Measurements from ENCODE around the gene CHAT.

Gene CHAT

GRCh38 chr10:49620841-49621378 lies 7.1 kb downstream of the CHAT start:
- Histone ChIP-seq H3K9me3 (replicated peaks in 1 of 11) (no peaks in the 10 kb centered on the region), H3K27ac (no peak overlapping the region), H3K4me2 (no peak overlapping the region), H3K9ac (no peak overlapping the region), H3K36me3 (no peaks in the 10 kb centered on the region), H3K4me1 (peaks cover 0 to 4% (median 0%) of the 10 kb centered on the region in 10 experiments; a peak in 3 of 20 replicates), H3K27me3 (peaks cover 0 to 8% (median 4%) of the 10 kb centered on the region in 11 experiments; a peak in 12 of 22 replicates), H4K20me1 (peaks cover 0 to 6% (median 0%) of the 10 kb centered on the region in 11 experiments; a peak in 2 of 22 replicates), H3K4me3 (no peak overlapping the region)
- TF ChIP-seq Cebpa-rat (IDR thresholded peaks at IDR 0.05) = no peak

- Histone ChIP-seq H3K4me3 (no peak overlapping the region), H3K36me3 (no peaks in the 10 kb centered on the region), H3K4me1 (peaks cover 0 to 4% (median 0%) of the 10 kb centered on the region in 10 experiments; a peak in 3 of 20 replicates), H3K4me2 (no peak overlapping the region), H4K20me1 (peaks cover 0 to 6% (median 0%) of the 10 kb centered on the region in 11 experiments; a peak in 2 of 22 replicates), H3K9ac (no peak overlapping the region), H3K27me3 (peaks cover 0 to 2% (median 0%) of the 10 kb centered on the region in 11 experiments; a peak in 3 of 22 replicates), H3K9me3 (replicated peaks in 1 of 11) (no peaks in the 10 kb centered on the region), H3K27ac (no peak overlapping the region)
- no peak for TF ChIP-seq Cebpa-rat (IDR thresholded peaks at IDR 0.05)
Measured at GRCh38 chr10:49621561-49621960, 7.7 kb downstream of the CHAT start.

- Histone ChIP-seq H3K4me1 (peaks cover 0 to 4% (median 0%) of the 10 kb centered on the region in 10 experiments; a peak in 3 of 20 replicates), H3K36me3 (no peaks in the 10 kb centered on the region), H3K9ac (no peak overlapping the region), H4K20me1 (peaks cover 0 to 6% (median 0%) of the 10 kb centered on the region in 11 experiments; a peak in 2 of 22 replicates), H3K27me3 (no peaks in the 10 kb centered on the region), H3K27ac (no peak overlapping the region), H3K4me2 (no peak overlapping the region), H3K9me3 (replicated peaks in 1 of 11) (no peaks in the 10 kb centered on the region), H3K4me3 (no peak overlapping the region)
- no peak for TF ChIP-seq Cebpa-rat (IDR thresholded peaks at IDR 0.05)
Measured at GRCh38 chr10:49622426-49623425, 8.9 kb downstream of the CHAT start.

- Histone ChIP-seq H3K4me3 (no peak overlapping the region), H3K27ac (no peak overlapping the region), H3K9me3 (replicated peaks in 1 of 11) (no peaks in the 10 kb centered on the region), H3K4me1 (peaks cover 0 to 4% (median 0%) of the 10 kb centered on the region in 10 experiments; a peak in 3 of 20 replicates), H3K4me2 (no peak overlapping the region), H3K36me3 (no peaks in the 10 kb centered on the region), H3K9ac (no peak overlapping the region), H3K27me3 (no peaks in the 10 kb centered on the region), H4K20me1 (peaks cover 0 to 6% (median 0%) of the 10 kb centered on the region in 11 experiments; a peak in 1 of 22 replicates)
- TF ChIP-seq Cebpa-rat (IDR thresholded peaks at IDR 0.05) = no peak
Measured at GRCh38 chr10:49624629-49625028, 10.8 kb downstream of the CHAT start.

GRCh38 chr10:49625411-49625810 lies 11.6 kb downstream of the CHAT start:
- H3K9me3 ChIP-seq (replicated peaks in 1 of 11) = no peaks in the 10 kb centered on the region
- no peak overlapping the region for H3K27ac ChIP-seq
- no peak overlapping the region for H3K4me2 ChIP-seq
- H3K4me1 ChIP-seq = peaks cover 0 to 4% (median 0%) of the 10 kb centered on the region in 10 experiments; a peak in 3 of 20 replicates
- H3K4me3 ChIP-seq = no peak overlapping the region
- no peaks in the 10 kb centered on the region for H3K36me3 ChIP-seq
- H4K20me1 ChIP-seq = peaks cover 0 to 5% (median 0%) of the 10 kb centered on the region in 11 experiments; a peak in 1 of 22 replicates
- no peak for TF ChIP-seq Cebpa-rat (IDR thresholded peaks at IDR 0.05)
- no peaks in the 10 kb centered on the region for H3K27me3 ChIP-seq
- H3K9ac ChIP-seq = no peak overlapping the region

GRCh38 chr10:49627038-49627437 lies 13.2 kb downstream of the CHAT start:
- Histone ChIP-seq H3K9me3 (replicated peaks in 1 of 11) (no peaks in the 10 kb centered on the region), H3K4me1 (peaks cover 0 to 4% (median 0%) of the 10 kb centered on the region in 10 experiments; a peak in 3 of 20 replicates), H3K4me2 (no peak overlapping the region), H3K27ac (no peak overlapping the region), H3K4me3 (no peak overlapping the region), H3K9ac (no peak overlapping the region), H3K27me3 (no peaks in the 10 kb centered on the region), H4K20me1 (no peaks in the 10 kb centered on the region), H3K36me3 (no peaks in the 10 kb centered on the region)
- TF ChIP-seq Cebpa-rat (IDR thresholded peaks at IDR 0.05) = no peak

GRCh38 chr10:49627644-49628247 lies 13.9 kb downstream of the CHAT start:
- H3K4me3 ChIP-seq = no peak overlapping the region
- no peaks in the 10 kb centered on the region for H3K9me3 ChIP-seq (replicated peaks in 1 of 11)
- no peaks in the 10 kb centered on the region for H3K36me3 ChIP-seq
- no peak overlapping the region for H3K9ac ChIP-seq
- H3K27ac ChIP-seq = no peak overlapping the region
- H3K4me2 ChIP-seq = no peak overlapping the region
- no peaks in the 10 kb centered on the region for H4K20me1 ChIP-seq
- TF ChIP-seq Cebpa-rat (IDR thresholded peaks at IDR 0.05) = no peak
- no peaks in the 10 kb centered on the region for H3K27me3 ChIP-seq
- H3K4me1 ChIP-seq = peaks cover 0 to 4% (median 0%) of the 10 kb centered on the region in 10 experiments; a peak in 2 of 20 replicates

GRCh38 chr10:49628599-49628998 lies 14.8 kb downstream of the CHAT start:
- peaks cover 0 to 5% (median 0%) of the 10 kb centered on the region in 10 experiments; a peak in 3 of 20 replicates for H3K4me1 ChIP-seq
- H3K9me3 ChIP-seq (replicated peaks in 1 of 11) = no peaks in the 10 kb centered on the region
- H3K4me3 ChIP-seq = no peak overlapping the region
- no peak for TF ChIP-seq Cebpa-rat (IDR thresholded peaks at IDR 0.05)
- no peak overlapping the region for H3K4me2 ChIP-seq
- no peak overlapping the region for H3K9ac ChIP-seq
- H4K20me1 ChIP-seq = no peaks in the 10 kb centered on the region
- H3K27ac ChIP-seq = no peak overlapping the region
- no peaks in the 10 kb centered on the region for H3K27me3 ChIP-seq
- no peaks in the 10 kb centered on the region for H3K36me3 ChIP-seq

GRCh38 chr10:49629431-49629881 lies 15.6 kb downstream of the CHAT start:
- Histone ChIP-seq H3K4me1 (peaks cover 0 to 9% (median 0%) of the 10 kb centered on the region in 10 experiments; a peak in 5 of 20 replicates), H3K4me2 (no peak overlapping the region), H4K20me1 (no peaks in the 10 kb centered on the region), H3K4me3 (no peak overlapping the region), H3K9ac (no peak overlapping the region), H3K36me3 (no peaks in the 10 kb centered on the region), H3K27ac (no peak overlapping the region), H3K27me3 (no peaks in the 10 kb centered on the region), H3K9me3 (replicated peaks in 1 of 11) (no peaks in the 10 kb centered on the region)
- TF ChIP-seq Cebpa-rat (IDR thresholded peaks at IDR 0.05) = no peak

Data from BLaER1 treated with 17β-estradiol and CSF1 and Interleukin-3, amounts not matched to agents 10 nM and 100 nM (cell line).